HG02884 (cell line): Measurements from ENCODE around the gene SPACA6.

Experiments used
- ATAC-seq: cut with Tn5 transposase; IDR thresholded peaks from one replicate; pipeline ENCODE4 v1.9.1; 2021; ENCODE audit warnings: mild to moderate bottlenecking, moderate library complexity; ENCODE audit not compliant: unreplicated experiment

Gene SPACA6

DNA sequence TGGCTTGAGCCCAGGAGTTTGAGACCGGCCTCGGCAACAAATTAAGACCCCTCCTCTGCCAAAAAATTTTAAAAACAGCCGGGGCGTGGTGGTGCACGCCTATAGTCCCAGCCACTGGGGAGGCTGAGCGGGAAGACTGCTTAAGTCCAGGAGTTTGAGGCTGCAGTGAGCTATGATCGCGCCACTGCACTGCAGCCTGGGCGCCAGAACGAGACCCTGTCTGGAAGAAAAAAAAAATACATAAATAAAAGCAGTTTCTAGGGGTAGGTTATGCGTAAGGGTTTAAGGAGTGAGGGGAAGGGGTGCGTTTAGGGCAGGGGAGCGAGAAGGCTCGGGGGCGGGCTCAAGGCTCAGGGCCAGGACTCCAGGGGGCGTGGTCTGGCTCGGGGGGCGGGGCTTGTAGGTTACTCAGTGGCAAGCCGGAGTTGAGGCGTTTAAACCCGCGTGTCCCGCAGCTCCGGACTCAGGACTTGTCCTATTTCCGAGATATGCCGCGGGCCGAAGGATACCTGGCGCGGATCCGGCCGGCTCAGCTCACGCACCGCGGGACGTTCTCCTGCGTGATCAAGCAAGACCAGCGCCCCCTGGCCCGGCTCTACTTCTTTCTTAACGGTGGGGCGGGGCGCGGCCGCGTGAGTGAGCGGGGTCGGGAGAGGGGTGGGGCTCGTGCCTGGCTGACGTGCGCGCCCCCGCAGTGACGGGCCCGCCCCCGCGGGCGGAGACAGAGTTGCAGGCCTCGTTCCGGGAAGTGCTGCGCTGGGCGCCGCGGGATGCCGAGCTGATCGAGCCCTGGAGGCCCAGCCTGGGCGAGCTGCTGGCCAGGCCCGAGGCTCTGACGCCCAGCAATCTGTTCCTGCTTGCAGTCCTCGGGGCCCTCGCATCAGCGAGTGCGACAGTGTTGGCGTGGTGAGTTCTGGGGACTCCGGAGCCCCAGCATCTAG is 10.7 kb downstream of the SPACA6 start:
- peak; percentile 85 for ATAC-seq

GRCh38 chr19:51704626-51705025 is 11.5 kb downstream of the SPACA6 start:
- no peak for ATAC-seq

DNA sequence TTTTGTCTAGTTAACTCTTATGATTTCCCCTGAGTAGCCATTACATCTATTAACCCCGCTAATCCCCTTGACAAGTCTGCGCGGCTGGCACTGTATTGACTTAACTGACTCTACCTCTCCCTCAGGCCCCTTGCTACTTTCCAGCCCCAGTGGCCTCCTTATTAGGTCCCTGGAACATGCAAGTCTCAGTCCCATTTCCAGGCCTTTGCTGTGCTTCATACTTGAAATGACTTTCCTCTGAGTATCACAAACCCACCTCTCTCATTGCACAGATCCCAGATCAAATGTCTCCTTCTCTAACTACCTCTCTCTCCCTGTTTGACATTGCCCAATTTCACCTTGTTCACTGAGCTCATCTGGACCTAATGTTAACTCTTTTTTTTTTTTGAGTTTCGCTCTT is 13.2 kb downstream of the SPACA6 start:
- no peak for ATAC-seq

GRCh38 chr19:51706885-51707284 is 13.8 kb downstream of the SPACA6 start:
- ATAC-seq, result no peak

GRCh38 chr19:51708811-51709210 is 15.7 kb downstream of the SPACA6 start:
- no peak for ATAC-seq

DNA sequence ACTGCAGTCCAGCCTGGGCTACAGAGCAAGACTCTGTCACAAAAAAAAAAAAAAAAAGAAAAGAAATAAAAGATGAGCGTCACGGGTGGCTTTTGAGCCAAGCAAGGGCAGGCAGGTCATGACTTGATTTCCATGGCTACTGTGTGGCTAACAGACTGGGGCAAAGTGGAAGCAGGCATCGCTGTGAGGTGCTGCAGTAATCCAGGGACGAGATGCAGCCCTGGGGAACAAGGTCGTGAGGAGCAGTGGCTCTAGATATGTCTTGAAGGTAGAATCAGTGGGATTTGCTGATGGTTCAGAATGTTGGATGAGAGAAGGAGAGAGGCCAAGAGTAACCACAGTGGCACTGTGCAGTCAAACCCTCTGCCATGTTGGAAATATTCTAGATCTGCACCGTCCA is 16.4 kb downstream of the SPACA6 start:
- no peak for ATAC-seq

GRCh38 chr19:51710163-51710562 is 17.0 kb downstream of the SPACA6 start:
- no peak for ATAC-seq

DNA sequence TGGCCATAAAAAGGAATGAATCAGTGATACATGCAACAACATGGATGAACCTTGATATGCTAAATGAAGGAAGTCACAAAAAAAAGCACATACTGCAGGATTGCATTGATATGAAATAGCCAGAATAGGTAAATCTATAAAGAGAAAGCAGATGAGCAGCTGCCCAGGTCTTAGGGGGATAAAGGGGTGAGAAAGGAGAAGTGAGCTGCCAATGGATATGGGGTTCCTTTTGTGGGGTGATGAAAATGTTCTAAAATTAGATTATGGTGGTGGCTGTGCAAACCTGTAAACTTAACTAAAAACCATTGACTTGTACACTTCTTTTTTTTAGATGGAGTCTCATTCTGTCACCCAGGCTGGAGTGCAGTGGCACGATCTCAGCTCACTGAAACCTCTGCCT is 18.6 kb downstream of the SPACA6 start:
- ATAC-seq, result no peak

- no peak for ATAC-seq
These were observed 19.4 kb downstream of the SPACA6 start for GRCh38 chr19:51712461-51713081.

DNA sequence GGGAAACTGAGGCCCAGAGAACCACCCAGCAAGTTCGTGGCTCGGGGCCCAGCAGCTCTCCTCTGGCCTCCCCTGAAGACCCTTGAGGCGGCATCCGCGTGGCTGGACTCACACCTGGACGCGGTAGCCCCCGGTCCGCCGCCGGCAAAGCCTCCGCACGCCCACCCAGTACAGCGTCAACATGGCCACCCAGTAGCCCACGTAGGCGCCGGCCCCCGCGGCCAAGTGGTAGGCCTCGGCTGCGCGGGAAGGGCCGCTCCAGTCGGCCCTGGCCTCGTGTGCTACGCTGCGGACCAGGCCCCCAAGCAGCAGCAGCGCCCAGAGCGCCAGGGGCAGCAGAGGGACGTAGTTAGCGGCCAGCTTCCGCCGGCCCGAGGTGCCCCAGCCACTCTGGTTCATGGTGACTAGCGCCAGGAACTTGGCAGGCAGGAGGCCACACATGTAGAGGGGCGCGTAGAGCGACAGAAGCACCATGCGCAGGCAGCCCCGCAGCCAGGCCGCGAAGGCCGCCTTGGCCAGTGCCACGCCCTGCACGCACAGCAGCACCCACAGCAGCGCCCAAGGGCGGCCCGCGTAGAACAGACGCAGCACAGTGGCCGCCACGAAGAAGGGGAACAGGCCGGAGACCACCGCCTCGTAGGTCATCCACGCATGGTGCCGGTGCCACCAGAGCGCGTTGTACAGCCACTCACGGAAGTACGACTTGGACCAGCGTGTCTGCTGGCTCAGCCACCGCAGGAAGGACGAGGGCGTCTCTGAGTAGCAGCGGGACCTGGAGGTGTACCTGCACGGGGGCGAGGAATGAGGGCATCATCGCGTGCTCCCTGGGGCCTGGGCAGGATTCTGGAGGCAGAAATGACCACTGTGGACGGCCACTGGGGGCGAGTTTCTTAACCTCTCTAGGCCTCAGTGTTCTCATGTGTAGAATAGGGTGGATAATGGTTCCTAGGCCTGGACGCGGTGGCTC is 20.5 kb downstream of the SPACA6 start:
- ATAC-seq, result no peak

DNA sequence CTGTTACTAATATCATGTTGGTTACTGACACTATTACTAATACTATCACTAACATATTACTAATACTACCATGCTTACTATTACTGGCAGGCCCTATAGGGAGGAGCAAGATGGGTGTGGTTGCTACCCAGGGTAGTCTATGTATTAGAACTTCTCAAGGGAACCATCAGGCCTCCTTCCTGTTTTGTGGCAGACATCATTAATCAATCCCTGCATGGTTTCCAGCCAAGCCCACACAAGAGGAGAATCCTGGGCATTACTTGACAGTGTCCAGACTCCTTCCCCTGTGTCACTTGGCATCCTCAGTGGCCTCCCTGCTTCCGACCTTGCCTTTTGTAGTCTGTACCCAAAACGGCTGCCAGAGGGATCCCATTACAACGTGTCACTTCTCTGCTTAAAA is 21.7 kb downstream of the SPACA6 start:
- ATAC-seq, result no peak

GRCh38 chr19:51715850-51716249 is 22.7 kb downstream of the SPACA6 start:
- ATAC-seq, result no peak

- no peak for ATAC-seq
These were observed 23.8 kb downstream of the SPACA6 start for GRCh38 chr19:51716925-51717324.

DNA sequence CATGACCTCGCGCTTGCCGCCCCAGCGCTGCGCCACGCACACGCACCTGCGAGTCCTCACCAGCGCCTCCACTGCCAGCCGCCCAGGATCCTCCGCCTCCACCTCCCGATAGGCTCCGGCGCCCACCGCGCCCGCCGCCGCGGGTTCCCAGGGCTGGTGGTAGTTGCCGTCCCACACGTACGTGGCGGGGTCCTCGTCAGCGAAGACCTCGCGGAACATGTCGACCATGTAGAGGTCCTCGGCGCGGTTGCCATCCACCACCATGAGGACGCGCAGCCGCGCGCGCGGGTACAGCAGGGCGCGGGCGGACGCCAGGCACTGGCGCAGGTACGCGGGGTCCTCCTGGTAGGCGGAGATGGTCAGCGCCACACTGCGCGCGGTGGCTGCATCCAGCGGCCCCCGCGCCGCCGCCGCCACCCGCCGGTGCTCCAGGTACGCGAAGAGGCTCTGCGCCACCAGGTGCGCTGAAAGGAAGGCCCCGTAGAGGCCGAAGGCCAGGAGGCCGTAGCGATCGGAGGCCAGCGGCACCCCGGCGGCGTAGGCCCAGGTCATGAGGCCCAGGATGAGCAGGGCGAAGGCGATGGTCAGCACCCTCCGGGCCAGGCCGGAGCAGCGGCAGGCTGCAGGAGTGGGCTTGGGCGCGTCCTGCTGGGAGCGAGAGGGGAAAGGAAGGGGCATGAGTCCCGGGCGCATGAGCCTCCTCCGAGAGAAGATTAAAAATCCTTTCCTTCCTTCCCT is 26.3 kb downstream of the SPACA6 start:
- ATAC-seq, result no peak

- no peak for ATAC-seq
These were observed 28.8 kb downstream of the SPACA6 start for GRCh38 chr19:51721905-51722304.

DNA sequence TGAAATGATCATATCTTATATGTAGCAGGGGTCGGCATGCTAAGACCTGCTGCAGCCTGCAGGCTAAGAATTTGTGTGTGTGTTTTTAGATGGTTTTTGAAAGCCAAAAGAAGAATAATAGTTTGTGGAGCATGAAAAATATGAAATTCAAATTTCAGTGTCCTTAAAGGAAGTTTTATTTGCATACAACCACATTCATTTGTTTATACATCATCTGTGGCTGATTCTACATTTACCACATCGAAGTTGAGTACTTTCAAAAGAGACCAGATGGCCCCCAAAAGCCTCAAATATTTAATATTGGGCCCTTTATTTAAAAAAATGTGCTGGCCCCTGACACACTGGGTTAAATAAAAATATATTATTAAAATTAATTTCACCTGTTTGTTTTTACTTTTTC is 29.4 kb downstream of the SPACA6 start:
- ATAC-seq, result no peak

GRCh38 chr19:51724543-51724942 is 31.4 kb downstream of the SPACA6 start:
- no peak for ATAC-seq

- ATAC-seq, result no peak
These were observed 32.9 kb downstream of the SPACA6 start for GRCh38 chr19:51726049-51726448.

- ATAC-seq, result no peak
These were observed 34.3 kb downstream of the SPACA6 start for GRCh38 chr19:51727349-51727880.

DNA sequence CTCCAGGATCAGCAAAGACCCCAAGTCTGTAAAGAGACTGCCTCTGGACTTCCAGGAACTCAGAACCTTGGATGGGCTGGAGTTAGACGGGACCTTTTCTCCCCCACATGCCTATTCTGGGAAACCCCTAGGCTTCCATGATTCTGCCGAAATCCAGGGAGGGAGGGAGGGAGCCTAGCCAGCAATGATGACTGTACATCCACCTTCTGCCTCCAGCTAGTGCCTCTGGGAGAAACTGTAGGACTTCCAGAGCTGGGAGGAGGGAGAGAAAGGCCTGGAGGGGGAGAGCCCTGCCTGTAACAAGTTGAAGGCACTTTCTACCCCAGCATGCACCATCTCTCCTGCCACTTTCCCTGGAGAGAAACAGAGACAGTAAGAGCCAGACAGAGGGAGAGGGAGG is 36.7 kb downstream of the SPACA6 start:
- ATAC-seq, result no peak
